Stomach (tissue), 9 donors: ENCODE results near the gene QPCT. TPM values are rescaled to one million over a fixed set of nuclear protein-coding genes. Genes with fewer than 3 reads are reported as not detected.
"Not testable (repeated sequence)": the region's sequence is repeated elsewhere in the genome, so short reads cannot be mapped to it uniquely, and the experiment has no call there.

ENCODE experiments used
- DNase-seq, 2 donors: peaks; one replicate each; pipeline versions ENCODE4 v3.0.0 to v3.0.0-alpha.2; 2013 to 2019
- H3K27ac ChIP-seq, 5 donors: fragments of 200-600 bp in 4 of 5; sonication (generic) in 4 of 5; one replicate each; pipeline ENCODE4 v1.5.1; 2013 to 2019; ENCODE audit warnings: mild to moderate bottlenecking in 1 of 5, moderate library complexity in 1 of 5
- H3K27me3 ChIP-seq, 3 donors: fragments of 200-600 bp; sonication (generic); one replicate each; pipeline ENCODE4 v1.5.1; 2017 to 2019; ENCODE audit warnings: mixed run types in 1 of 3
- H3K36me3 ChIP-seq, 4 donors: fragments of 200-600 bp; sonication (generic); 1 replicate in 3 of 4; 2 replicates in 1 of 4; pipeline ENCODE4 v1.5.1; 2016 to 2019
- H3K4me1 ChIP-seq, 4 donors: fragments of 200-600 bp; sonication (generic); one replicate each; pipeline ENCODE4 v1.5.1; 2016 to 2019
- H3K4me3 ChIP-seq, 4 donors: fragments of 200-600 bp; sonication (generic) in 3 of 4; one replicate each; pipeline ENCODE4 v1.5.1; 2016 to 2019; ENCODE audit warnings: mild to moderate bottlenecking in 1 of 4
- H3K9me3 ChIP-seq, 4 donors: fragments of 200-600 bp; sonication (generic); one replicate each; pipeline ENCODE4 v1.5.1; 2016 to 2019
- EP300 ChIP-seq: sonication (generic); formaldehyde crosslinking; IDR thresholded peaks from one replicate; pipeline ENCODE4 v1.6.1; 2017; ENCODE audit warnings: antibody characterized with exemption
- POLR2A ChIP-seq, 4 donors: fragments of 450-650 bp; IDR thresholded peaks; one replicate each; pipeline ENCODE4 v1.6.1; 2016; ENCODE audit warnings: antibody characterized with exemption in 4 of 4, control low read depth in 2 of 4, mild to moderate bottlenecking in 1 of 4, moderate library complexity in 1 of 4
- POLR2AphosphoS5 ChIP-seq, 3 donors: sonication (generic); formaldehyde crosslinking; IDR thresholded peaks; one replicate each; pipeline ENCODE4 v1.6.1; 2016; ENCODE audit warnings: antibody characterized with exemption in 3 of 3
- WGBS, 5 donors: extraction: QIAGEN DNeasy Blood & Tissue Kit in 3 of 5; methylation state at CpG; one replicate each; pipeline versions ENCODE4 v1.1.5 to v1.1.7; 2013 to 2018; 5-methylcytosine and 5-hydroxymethylcytosine counted together
- intact Hi-C: fragments of 100-400 bp; cut with DNase I; formaldehyde crosslinking; loops from one replicate; pipeline ENCODE4 v1.15.1; 2023; ENCODE audit warnings: low total_unique reads
- polyA plus RNA-seq, 3 donors: library from polyadenylated mRNA; stranded (reverse); fragments of 200-250 nt; gene quantifications; one replicate each; pipeline ENCODE4 v1.2.3, GENCODE V29; 2013
- total RNA-seq, 5 donors: library from RNA; depleted of rRNA; stranded (reverse); fragments of >200 nt; gene quantifications; one replicate each; pipeline versions ENCODE4 v1.1.0 to v1.2.3, GENCODE V29; 2014 to 2016
- TF ChIP-seq, protein P1 (sequence below), 7 experiments: fragments of 450-650 bp in 4 of 7; fragments of 200-600 bp in 3 of 7; sonication (generic) in 3 of 7; IDR thresholded peaks; one replicate each; pipeline ENCODE4 v1.5.1; 2016 to 2019; ENCODE audit warnings: antibody characterized with exemption in 7 of 7, control low read depth in 2 of 7, mild to moderate bottlenecking in 1 of 7
- donor health status: healthy with polysubstance abuse.
- donor health status: Bipolar disorder and iron deficiency.
- donor health status: healthy.

QPCT gene
- total and polyA plus RNA-seq, 8 donors, result 1.3 to 26.6 (median 4.4) TPM; not detected in 1

- peak in 1 of 2 donors; percentile 27 for DNase-seq
- Histone ChIP-seq H3K36me3 (no peaks in the 10 kb centered on the region), H3K4me3 (no peak overlapping the region), H3K9me3 (no peaks in the 10 kb centered on the region), H3K27me3 (no peaks in the 10 kb centered on the region), H3K27ac (peak overlapping the region in 2 of 5 donors; percentile 11 to 27), H3K4me1 (no peaks in the 10 kb centered on the region)
- 32 to 42% (median 34%) methylated on average over 3 of the region's 3 CpGs for WGBS, 5 donors
- no peak for TF ChIP-seq EP300
- TF ChIP-seq POLR2AphosphoS5 (IDR thresholded peaks at IDR 0.05), result no peak
- intact Hi-C loops, result no loop called here
Measured at GRCh38 chr2:37377187-37377532, 32.7 kb downstream of the QPCT start.

GRCh38 chr2:37378411-37378810 lies 34.0 kb downstream of the QPCT start:
- Histone ChIP-seq H3K9me3 (no peaks in the 10 kb centered on the region), H3K4me1 (no peaks in the 10 kb centered on the region), H3K27ac (no peak overlapping the region), H3K4me3 (no peak overlapping the region), H3K36me3 (no peaks in the 10 kb centered on the region), H3K27me3 (no peaks in the 10 kb centered on the region)
- DNase-seq, result no peak
- no peak for TF ChIP-seq POLR2A (IDR thresholded peaks at IDR 0.05)
- TF ChIP-seq, protein P1, sequence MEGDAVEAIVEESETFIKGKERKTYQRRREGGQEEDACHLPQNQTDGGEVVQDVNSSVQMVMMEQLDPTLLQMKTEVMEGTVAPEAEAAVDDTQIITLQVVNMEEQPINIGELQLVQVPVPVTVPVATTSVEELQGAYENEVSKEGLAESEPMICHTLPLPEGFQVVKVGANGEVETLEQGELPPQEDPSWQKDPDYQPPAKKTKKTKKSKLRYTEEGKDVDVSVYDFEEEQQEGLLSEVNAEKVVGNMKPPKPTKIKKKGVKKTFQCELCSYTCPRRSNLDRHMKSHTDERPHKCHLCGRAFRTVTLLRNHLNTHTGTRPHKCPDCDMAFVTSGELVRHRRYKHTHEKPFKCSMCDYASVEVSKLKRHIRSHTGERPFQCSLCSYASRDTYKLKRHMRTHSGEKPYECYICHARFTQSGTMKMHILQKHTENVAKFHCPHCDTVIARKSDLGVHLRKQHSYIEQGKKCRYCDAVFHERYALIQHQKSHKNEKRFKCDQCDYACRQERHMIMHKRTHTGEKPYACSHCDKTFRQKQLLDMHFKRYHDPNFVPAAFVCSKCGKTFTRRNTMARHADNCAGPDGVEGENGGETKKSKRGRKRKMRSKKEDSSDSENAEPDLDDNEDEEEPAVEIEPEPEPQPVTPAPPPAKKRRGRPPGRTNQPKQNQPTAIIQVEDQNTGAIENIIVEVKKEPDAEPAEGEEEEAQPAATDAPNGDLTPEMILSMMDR (IDR thresholded peaks at IDR 0.05), result no peak
- TF ChIP-seq POLR2AphosphoS5 (IDR thresholded peaks at IDR 0.05), result no peak
- TF ChIP-seq EP300, result no peak
- intact Hi-C loops, result no loop called here
- 89 to 95% (median 93%) methylated on average over 7 of the region's 7 CpGs for WGBS, 5 donors

DNA sequence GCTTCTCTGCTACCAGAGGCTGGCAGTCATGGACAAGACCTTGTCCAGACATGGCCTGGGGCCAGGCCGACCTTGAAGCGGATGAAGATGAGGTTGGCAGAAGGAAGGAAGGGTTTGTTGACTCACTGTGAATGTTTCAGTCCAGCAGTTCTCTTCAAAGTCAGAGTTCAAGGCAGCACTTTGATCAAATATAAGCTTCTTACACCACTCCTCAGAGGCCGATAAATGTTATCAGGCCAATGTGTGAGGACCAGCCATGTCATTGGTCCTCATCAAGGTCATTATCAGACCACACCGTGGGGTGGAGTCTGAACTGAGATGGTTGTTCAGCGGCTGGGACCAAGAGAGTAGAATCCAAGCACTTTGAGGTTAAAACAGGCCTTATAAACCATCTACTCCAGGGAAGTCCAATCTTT lies 35.5 kb downstream of the QPCT start:
- Histone ChIP-seq H3K27me3 (no peaks in the 10 kb centered on the region), H3K9me3 (no peaks in the 10 kb centered on the region), H3K36me3 (no peaks in the 10 kb centered on the region), H3K4me1 (no peaks in the 10 kb centered on the region), H3K4me3 (no peak overlapping the region), H3K27ac (no peak overlapping the region)
- TF ChIP-seq, protein P1 (IDR thresholded peaks at IDR 0.05), result no peak
- no peak for TF ChIP-seq POLR2A (IDR thresholded peaks at IDR 0.05)
- TF ChIP-seq POLR2AphosphoS5 (IDR thresholded peaks at IDR 0.05), result no peak
- intact Hi-C loops, result no loop called here
- no peak for DNase-seq
- 48 to 77% (median 67%) methylated on average over 5 of the region's 5 CpGs for WGBS, 5 donors

DNA sequence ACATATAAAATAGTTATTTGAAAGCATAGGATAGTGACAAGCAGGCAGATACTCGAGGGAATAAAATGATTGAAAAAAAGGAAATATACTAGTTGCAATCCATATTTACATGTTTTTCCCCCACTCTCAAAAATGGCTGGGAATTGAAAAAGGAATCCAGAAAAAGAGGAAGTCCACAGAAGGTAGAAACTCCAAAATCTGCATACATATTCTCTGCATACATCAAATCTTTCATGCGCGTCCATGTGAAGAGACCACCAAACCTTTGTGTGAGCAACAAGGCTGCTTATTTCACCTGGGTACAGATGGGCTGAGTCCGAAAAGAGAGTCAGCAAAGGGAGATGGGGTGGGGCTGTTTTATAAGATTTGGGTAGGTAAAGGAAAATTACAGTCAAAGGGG lies 36.4 kb downstream of the QPCT start:
- H3K27me3 ChIP-seq, intact Hi-C loops, H3K4me3 ChIP-seq, H3K27ac ChIP-seq, DNase-seq, H3K9me3 ChIP-seq, H3K36me3 ChIP-seq, H3K4me1 ChIP-seq: not testable (repeated sequence)
- WGBS, 5 donors, result 84 to 91% (median 89%) methylated on average over 4 of the region's 4 CpGs

GRCh38 chr2:37384261-37384660 lies 39.8 kb downstream of the QPCT start:
- WGBS, 5 donors, result 72 to 96% (median 86%) methylated on average over 4 of the region's 4 CpGs
- H3K4me1 ChIP-seq, H3K4me3 ChIP-seq, intact Hi-C loops, H3K27ac ChIP-seq, H3K9me3 ChIP-seq, H3K36me3 ChIP-seq, H3K27me3 ChIP-seq, DNase-seq: not testable (repeated sequence)

DNA sequence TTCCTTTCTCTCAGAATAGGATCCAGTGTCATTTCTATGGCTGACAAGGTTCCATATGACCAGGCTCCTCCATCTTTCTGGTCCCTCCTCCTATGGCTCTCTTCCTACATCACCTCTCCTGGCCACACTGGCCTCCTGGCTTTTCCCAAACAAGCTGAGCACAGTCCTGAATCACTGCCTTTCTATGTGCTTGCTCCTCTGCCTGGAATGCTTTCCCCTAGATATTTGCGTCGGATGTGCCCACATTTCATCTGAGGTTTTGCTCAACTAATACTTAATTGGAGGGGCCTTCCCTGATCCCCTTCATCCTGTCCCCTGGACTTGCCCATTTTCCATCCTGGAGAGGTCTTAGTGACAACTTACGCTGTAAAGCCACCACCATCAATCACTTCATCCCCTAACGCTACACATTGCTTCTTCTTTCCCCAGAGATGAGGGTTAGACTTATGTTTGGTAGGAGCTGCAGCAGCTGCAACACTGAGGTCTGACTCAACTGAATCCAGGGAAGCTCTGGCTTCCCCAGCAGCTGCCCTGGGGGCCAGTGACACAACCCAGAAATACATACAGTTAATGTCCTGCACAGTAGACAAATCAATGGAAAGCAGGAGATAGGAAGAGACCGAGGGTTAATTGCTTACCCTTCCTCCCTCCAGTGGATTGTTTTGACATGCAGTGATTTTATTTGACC lies 42.9 kb downstream of the QPCT start:
- WGBS, 5 donors, result 84 to 92% (median 88%) methylated on average over 5 of the region's 5 CpGs
- H3K27ac ChIP-seq, result no peak overlapping the region

More for the DNA sequence above, 42.9 kb downstream of the QPCT start:
- Histone ChIP-seq H3K36me3 (no peaks in the 10 kb centered on the region), H3K9me3 (no peaks in the 10 kb centered on the region), H3K4me3 (no peak overlapping the region), H3K27me3 (no peaks in the 10 kb centered on the region), H3K4me1 (peaks cover 0 to 15% (median 7%) of the 10 kb centered on the region in 4 donors)
- TF ChIP-seq POLR2A (IDR thresholded peaks at IDR 0.05) (no peak), EP300 (no peak), POLR2AphosphoS5 (IDR thresholded peaks at IDR 0.05) (no peak)
- TF ChIP-seq, protein P1 (IDR thresholded peaks at IDR 0.05), result no peak
- intact Hi-C loops, result no loop called here
- DNase-seq, result no peak
